DND-41 (cell line): ENCODE data around the gene BIRC2.

Experiments
- ATAC-seq: fragments of 200-7000 bp; cut with Tn5 transposase; 3 replicates; pipeline ENCODE4 v1.9.1; 2021; ENCODE audit warnings: low read depth; ENCODE audit not compliant: insufficient read depth
- DNase-seq: peaks from one replicate; pipeline ENCODE4 v3.0.0-alpha.2; 2020
- H2AFZ ChIP-seq: 2 replicates; pipeline ENCODE4 v1.6.0; 2012; ENCODE audit warnings: low read depth, low read length
- H3K27ac ChIP-seq: 2 replicates; pipeline ENCODE4 v1.5.1; 2012; ENCODE audit warnings: low read length, inconsistent platforms
- H3K27me3 ChIP-seq: fragments of 200-600 bp; sonication (generic); 2 replicates; pipeline ENCODE4 v1.6.0; 2012; ENCODE audit warnings: low read length, mild to moderate bottlenecking, inconsistent platforms; ENCODE audit not compliant: insufficient read depth, poor library complexity
- H3K36me3 ChIP-seq: 2 replicates; pipeline ENCODE4 v1.5.1; 2012; ENCODE audit warnings: low read length, inconsistent platforms; ENCODE audit not compliant: insufficient read depth
- H3K4me1 ChIP-seq: 2 replicates; pipeline ENCODE4 v1.5.1; 2012; ENCODE audit warnings: mild to moderate bottlenecking, low read length; ENCODE audit not compliant: insufficient read depth
- H3K4me2 ChIP-seq: 2 replicates; pipeline ENCODE4 v1.6.0; 2012; ENCODE audit warnings: mild to moderate bottlenecking, moderate library complexity, low read length, inconsistent platforms; ENCODE audit not compliant: insufficient read depth
- H3K4me3 ChIP-seq, 2 experiments: fragments of 200-600 bp in 1 of 2; shearing (Covaris generic) in 1 of 2; 2 replicates each; pipeline ENCODE4 v1.5.1; 2012 to 2016; ENCODE audit warnings: inconsistent platforms in 2 of 2, low read length in 2 of 2, mild to moderate bottlenecking in 2 of 2, low read depth in 1 of 2, moderate library complexity in 1 of 2
- H3K79me2 ChIP-seq: 2 replicates; pipeline ENCODE4 v1.6.0; 2012; ENCODE audit warnings: low read length, inconsistent platforms; ENCODE audit not compliant: insufficient read depth
- H3K9ac ChIP-seq: 2 replicates; pipeline ENCODE4 v1.6.0; 2012; ENCODE audit warnings: low read depth, mild to moderate bottlenecking, inconsistent platforms, low read length, moderate library complexity
- H3K9me3 ChIP-seq: 2 replicates; pipeline ENCODE4 v1.5.1; 2012; ENCODE audit warnings: low read length, moderate library complexity, mild to moderate bottlenecking, inconsistent platforms; ENCODE audit not compliant: insufficient read depth, severe bottlenecking
- H4K20me1 ChIP-seq: 2 replicates; pipeline ENCODE4 v1.6.0; 2012; ENCODE audit warnings: low read length; ENCODE audit not compliant: insufficient read depth
- EZH2 ChIP-seq: IDR thresholded peaks from 3 replicates; pipeline ENCODE4 v1.6.1; 2012; ENCODE audit warnings: borderline replicate concordance, low read depth, mild to moderate bottlenecking, moderate library complexity, low read length, inconsistent platforms; ENCODE audit not compliant: severe bottlenecking
- TF ChIP-seq, protein P1 (sequence below): IDR thresholded peaks from 2 replicates; pipeline ENCODE4 v1.5.1; 2012; ENCODE audit warnings: borderline replicate concordance, low read length, moderate library complexity, mild to moderate bottlenecking; ENCODE audit not compliant: poor library complexity, severe bottlenecking; ENCODE audit errors: extremely low read depth

Gene BIRC2

DNA sequence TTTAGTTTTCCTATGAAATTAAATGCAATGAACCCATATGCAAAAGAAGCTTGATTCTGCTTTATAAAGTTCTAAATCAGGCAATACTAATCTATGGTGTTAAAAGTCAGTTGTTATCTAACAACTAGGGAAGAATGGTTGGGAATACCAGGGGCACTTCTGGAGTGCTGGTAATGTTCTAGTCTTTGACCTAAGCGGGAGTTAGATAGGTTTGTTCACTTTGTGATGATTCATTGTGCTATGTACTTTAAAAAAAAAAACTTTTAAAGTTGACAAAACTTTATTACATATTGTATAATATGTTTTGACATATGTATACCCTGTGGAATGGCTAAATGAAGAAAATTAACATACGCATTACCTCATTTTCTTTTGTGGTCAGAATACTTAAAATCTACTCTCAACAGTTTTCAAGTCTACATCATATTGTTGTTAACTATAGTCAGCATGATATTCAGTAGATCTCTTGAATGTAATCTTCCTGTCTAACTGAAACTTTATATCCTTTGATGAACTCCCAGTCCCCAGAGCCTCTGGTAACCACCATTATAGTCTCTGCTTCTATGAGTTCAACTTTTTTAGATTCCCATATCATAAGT lies 39.2 kb downstream of the BIRC2 start:
- Histone ChIP-seq H3K9ac (no peak overlapping the region), H3K36me3 (peaks cover 22% of the 10 kb centered on the region), H3K79me2 (no peaks in the 10 kb centered on the region), H3K9me3 (no peaks in the 10 kb centered on the region), H3K4me3 (no peak overlapping the region), H3K27me3 (no peaks in the 10 kb centered on the region), H3K4me1 (peaks cover 30% of the 10 kb centered on the region), H3K4me2 (no peak overlapping the region), H3K27ac (peak overlapping the region; percentile 48), H4K20me1 (no peaks in the 10 kb centered on the region), H2AFZ (no peak overlapping the region)
- DNase-seq (no peak), ATAC-seq (peak; percentile 49)
- TF ChIP-seq, protein P1, sequence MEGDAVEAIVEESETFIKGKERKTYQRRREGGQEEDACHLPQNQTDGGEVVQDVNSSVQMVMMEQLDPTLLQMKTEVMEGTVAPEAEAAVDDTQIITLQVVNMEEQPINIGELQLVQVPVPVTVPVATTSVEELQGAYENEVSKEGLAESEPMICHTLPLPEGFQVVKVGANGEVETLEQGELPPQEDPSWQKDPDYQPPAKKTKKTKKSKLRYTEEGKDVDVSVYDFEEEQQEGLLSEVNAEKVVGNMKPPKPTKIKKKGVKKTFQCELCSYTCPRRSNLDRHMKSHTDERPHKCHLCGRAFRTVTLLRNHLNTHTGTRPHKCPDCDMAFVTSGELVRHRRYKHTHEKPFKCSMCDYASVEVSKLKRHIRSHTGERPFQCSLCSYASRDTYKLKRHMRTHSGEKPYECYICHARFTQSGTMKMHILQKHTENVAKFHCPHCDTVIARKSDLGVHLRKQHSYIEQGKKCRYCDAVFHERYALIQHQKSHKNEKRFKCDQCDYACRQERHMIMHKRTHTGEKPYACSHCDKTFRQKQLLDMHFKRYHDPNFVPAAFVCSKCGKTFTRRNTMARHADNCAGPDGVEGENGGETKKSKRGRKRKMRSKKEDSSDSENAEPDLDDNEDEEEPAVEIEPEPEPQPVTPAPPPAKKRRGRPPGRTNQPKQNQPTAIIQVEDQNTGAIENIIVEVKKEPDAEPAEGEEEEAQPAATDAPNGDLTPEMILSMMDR, result no peak
- TF ChIP-seq EZH2, result no peak

DNA sequence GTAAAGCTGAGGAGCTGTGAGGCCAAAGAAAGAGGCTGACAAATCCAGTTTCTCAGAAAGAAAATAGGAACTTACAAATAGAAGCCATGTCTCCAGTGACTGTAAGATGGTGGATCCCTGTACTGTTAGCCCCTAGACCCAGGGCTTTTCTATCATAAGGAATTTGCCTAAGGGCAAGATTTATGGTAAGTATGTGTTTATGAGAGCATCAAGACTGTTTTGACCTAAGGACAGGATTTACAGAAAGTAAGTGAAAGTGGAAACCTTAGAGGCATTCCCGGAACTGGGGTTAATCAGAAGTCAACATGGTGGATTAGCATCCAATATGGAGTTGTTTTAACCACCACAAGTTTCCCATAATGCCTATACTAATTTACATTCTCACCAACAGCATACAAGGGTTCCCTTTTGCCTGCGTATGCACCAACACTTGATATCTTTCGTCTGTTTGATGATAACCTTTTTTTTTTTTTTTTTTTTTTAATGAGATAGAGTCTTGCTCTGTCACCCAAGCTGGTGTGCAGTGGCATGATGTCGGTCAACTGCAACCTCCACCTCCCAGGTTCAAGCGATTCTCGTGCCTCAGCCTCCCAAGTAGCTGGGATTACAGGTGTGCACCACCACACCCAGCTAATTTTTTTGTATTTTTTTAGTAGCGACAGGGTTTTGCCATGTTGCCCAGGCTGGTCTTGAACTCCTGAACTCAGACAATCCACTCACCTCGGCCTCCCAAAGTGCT lies 40.2 kb downstream of the BIRC2 start:
- Histone ChIP-seq H3K4me1 (peaks cover 30% of the 10 kb centered on the region), H3K27me3 (no peaks in the 10 kb centered on the region), H3K36me3 (peaks cover 28% of the 10 kb centered on the region), H3K4me2 (no peak overlapping the region), H3K79me2 (no peaks in the 10 kb centered on the region), H4K20me1 (no peaks in the 10 kb centered on the region), H3K4me3 (no peak overlapping the region), H3K9me3 (no peaks in the 10 kb centered on the region), H3K9ac (no peak overlapping the region), H3K27ac (peak overlapping the region; percentile 26; the same call in 1 of the 2 replicates), H2AFZ (no peak overlapping the region)
- DNase-seq, result no peak
- TF ChIP-seq EZH2, result no peak
- TF ChIP-seq, protein P1, result no peak
- no peak for ATAC-seq

DNA sequence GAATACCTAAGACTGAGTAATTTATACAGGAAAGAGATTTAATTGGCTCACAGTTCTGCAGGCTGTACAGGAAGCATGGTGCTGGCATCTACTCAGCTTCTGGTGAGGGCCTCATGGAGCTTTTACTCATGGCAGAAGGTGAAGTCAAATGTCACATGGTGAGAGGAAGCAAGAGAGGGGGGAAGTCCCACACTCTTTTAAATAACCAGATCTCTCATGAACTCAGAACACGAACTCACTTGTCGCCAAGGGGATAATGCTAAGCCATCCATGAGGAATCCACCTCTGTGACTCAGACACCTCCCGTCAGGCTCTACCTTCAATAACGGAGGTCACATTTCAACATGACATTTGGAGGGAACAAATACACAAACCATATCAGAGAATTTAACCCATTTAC lies 42.2 kb downstream of the BIRC2 start:
- H3K27ac ChIP-seq, result no peak overlapping the region
- H3K9me3 ChIP-seq, result no peaks in the 10 kb centered on the region
- H3K4me1 ChIP-seq, result peaks cover 29% of the 10 kb centered on the region
- no peak overlapping the region for H3K4me3 ChIP-seq
- no peaks in the 10 kb centered on the region for H4K20me1 ChIP-seq
- ATAC-seq, result no peak
- DNase-seq, result no peak
- no peaks in the 10 kb centered on the region for H3K27me3 ChIP-seq
- peaks cover 41% of the 10 kb centered on the region for H3K36me3 ChIP-seq
- H3K9ac ChIP-seq, result no peak overlapping the region
- H3K79me2 ChIP-seq, result no peaks in the 10 kb centered on the region
- H3K4me2 ChIP-seq, result no peak overlapping the region
- no peak for TF ChIP-seq EZH2
- TF ChIP-seq, protein P1, result no peak
- H2AFZ ChIP-seq, result no peak overlapping the region
